HAP-1 (cell line): ENCODE data around the gene SH2B3.
A peak's percentile ranks its signal among the peaks of the same experiment; 100 is the strongest.

Experiments
- DNase-seq, 2 experiments: peaks; one replicate each; pipeline ENCODE4 v3.0.0-alpha.2; 2016 to 2020; ENCODE audit warnings: low spot score in 2 of 2
- H3K27me3 ChIP-seq: fragments of 250-450 bp; sonication (Bioruptor Pico); 2 replicates; pipeline ENCODE4 v1.5.1; 2020; ENCODE audit warnings: low read depth, mild to moderate bottlenecking, moderate library complexity
- H3K36me3 ChIP-seq: fragments of 250-450 bp; sonication (Bioruptor Pico); replicated peaks from 2 replicates; pipeline ENCODE4 v1.5.1; 2020; ENCODE audit warnings: mild to moderate bottlenecking
- H3K4me1 ChIP-seq: fragments of 250-450 bp; sonication (Bioruptor Pico); 2 replicates; pipeline ENCODE4 v1.5.1; 2020; ENCODE audit warnings: mild to moderate bottlenecking
- H3K4me3 ChIP-seq: fragments of 250-450 bp; sonication (Bioruptor Pico); 2 replicates; pipeline ENCODE4 v1.5.1; 2020; ENCODE audit warnings: mild to moderate bottlenecking, moderate library complexity
- H3K9me3 ChIP-seq: fragments of 250-450 bp; sonication (Bioruptor Pico); 2 replicates; pipeline ENCODE4 v1.5.1; 2020; ENCODE audit warnings: mild to moderate bottlenecking, moderate library complexity
- in situ Hi-C: fragments of 300-500 bp; cut with MboI; formaldehyde crosslinking; loops from 3 replicates; pipeline ENCODE4 v1.14.3; 2020; ENCODE audit warnings: low sequenced_read_pairs, inconsistent platforms, mixed read lengths

SH2B3 gene

DNA sequence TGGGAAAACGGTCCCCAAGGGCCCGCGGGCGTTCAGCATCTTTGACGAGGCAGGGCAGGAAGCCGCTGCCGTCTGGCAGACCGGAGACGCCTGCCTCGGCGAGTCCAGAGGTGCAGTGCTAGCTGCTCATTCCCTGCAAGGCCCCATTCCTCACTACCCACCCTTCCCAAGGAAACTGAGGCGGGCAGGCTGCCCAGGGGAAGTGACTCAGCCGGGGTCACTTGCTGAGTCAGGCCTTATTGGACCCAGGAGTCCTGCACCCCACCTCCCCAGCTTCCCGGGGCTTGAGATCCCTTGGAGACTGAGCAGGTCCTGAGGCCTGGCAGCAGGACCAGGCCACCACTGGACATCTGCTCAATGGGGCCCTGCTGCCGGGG lies 3.7 kb downstream of the SH2B3 start:
- H3K4me1 ChIP-seq: peaks cover 11% of the 10 kb centered on the region; the same call in 1 of the 2 replicates
- no peaks in the 10 kb centered on the region for H3K27me3 ChIP-seq
- H3K9me3 ChIP-seq: no peaks in the 10 kb centered on the region
- no peak overlapping the region for H3K4me3 ChIP-seq
- in situ Hi-C loops: no loop called here
- H3K36me3 ChIP-seq: no peaks in the 10 kb centered on the region
- DNase-seq: no peak

DNA sequence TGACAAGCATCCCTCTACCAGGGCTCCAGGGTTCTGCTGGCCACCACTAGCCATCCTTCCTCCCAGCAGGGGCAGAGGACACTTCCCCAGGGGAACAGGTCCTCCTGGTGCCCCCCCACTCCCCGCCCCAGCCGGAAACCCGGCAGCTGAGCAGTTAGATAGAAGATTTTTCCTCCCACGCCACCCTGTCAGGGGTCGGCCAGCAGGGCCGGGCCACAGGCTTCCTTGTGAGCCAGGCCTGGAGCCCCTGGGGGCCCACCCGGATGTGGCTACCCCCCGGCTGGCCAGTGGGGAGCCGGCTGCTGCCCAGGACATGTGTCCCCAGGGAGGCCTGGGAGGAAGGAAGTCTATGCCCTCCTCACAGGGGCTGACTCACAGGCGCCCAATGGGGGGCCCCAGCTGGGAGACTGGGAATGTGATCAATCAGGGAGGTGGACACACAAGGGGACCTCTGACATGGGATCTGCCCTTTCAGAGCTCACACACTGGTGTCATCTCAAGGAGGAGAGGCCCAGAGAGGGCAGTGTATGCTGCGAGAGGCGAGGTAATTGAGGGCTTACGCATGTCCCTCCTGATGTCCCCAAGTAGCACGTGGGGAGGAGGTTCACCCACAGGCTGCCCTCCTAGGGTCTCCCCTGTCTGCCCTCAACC lies 4.2 kb downstream of the SH2B3 start:
- H3K4me3 ChIP-seq: no peak overlapping the region
- H3K27me3 ChIP-seq: no peaks in the 10 kb centered on the region
- peaks cover 8% of the 10 kb centered on the region; the same call in 1 of the 2 replicates for H3K4me1 ChIP-seq
- no peaks in the 10 kb centered on the region for H3K9me3 ChIP-seq
- DNase-seq: no peak
- no peaks in the 10 kb centered on the region for H3K36me3 ChIP-seq
- in situ Hi-C loops: no loop called here

DNA sequence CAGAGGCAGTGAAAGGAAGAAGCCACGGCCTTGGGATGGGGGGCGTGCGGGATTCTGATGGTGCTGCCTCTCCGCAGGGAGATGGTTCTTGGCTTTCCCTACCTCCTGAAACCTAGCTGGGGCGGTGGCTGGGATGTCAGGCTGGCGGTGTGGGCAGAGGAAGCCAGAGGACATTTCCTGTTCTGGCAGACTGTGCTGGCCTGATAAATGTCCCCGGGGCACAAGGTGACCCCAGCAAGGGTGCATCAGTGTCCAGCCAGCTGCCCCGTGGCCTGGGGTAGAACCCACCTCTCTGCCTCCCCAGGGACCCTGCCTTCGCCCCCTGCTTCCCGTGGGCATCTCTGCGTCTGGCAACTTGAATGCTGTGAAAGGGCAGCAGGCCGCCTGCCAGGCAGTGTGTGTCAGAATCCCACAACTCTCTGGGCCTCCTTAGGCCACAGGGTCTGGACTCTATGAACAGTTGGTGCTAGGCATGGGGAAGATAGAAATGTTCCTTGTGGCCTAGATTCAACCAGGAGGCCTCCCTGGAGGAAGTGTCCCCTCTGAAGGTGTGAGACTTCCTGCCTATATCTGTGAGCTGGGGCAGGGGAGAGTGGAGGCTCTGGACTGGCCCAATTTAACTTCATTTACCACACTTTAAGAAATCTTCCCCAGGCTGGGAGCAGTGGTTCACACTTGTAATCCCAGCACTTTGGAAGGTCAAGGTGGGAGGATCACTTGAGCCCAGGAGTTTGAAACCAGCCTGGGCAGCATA lies 4.9 kb downstream of the SH2B3 start:
- in situ Hi-C loops: no loop called here
- Histone ChIP-seq H3K27me3 (no peaks in the 10 kb centered on the region), H3K4me1 (peaks cover 4% of the 10 kb centered on the region; the same call in 1 of the 2 replicates), H3K36me3 (no peaks in the 10 kb centered on the region), H3K4me3 (no peak overlapping the region), H3K9me3 (no peaks in the 10 kb centered on the region)
- no peak for DNase-seq

DNA sequence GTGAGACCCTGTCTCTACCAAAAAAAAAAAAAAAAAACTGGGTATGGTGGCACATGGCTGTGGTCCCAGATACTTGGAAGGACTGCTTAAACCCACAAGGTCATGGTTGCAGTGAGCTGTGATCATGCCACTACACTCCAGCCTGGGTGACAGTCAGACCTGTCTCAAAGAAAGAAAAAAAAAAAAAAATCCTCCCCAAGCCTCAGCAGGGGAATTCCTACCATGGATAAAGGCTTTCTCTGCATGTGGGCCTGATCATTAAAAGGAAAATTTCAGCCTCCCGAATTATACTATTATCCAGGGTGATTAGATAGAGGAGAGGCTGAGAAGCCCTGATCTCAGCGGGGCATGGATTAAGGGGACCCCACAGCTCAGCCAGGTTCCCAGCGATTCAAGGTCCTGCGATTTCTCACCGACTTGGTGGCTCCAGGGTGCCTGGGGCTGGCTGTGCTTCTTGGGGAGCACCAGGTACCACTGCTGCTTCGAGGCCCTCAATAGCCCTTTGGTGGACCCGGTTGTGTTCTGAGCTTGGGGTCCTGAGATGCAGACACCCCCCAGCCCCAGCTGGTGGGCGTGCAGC lies 5.6 kb downstream of the SH2B3 start:
- Histone ChIP-seq H3K4me1 (peaks cover 4% of the 10 kb centered on the region; the same call in 1 of the 2 replicates), H3K27me3 (no peaks in the 10 kb centered on the region), H3K4me3 (no peak overlapping the region), H3K36me3 (no peaks in the 10 kb centered on the region), H3K9me3 (no peaks in the 10 kb centered on the region)
- no peak for DNase-seq
- in situ Hi-C loops: no loop called here

DNA sequence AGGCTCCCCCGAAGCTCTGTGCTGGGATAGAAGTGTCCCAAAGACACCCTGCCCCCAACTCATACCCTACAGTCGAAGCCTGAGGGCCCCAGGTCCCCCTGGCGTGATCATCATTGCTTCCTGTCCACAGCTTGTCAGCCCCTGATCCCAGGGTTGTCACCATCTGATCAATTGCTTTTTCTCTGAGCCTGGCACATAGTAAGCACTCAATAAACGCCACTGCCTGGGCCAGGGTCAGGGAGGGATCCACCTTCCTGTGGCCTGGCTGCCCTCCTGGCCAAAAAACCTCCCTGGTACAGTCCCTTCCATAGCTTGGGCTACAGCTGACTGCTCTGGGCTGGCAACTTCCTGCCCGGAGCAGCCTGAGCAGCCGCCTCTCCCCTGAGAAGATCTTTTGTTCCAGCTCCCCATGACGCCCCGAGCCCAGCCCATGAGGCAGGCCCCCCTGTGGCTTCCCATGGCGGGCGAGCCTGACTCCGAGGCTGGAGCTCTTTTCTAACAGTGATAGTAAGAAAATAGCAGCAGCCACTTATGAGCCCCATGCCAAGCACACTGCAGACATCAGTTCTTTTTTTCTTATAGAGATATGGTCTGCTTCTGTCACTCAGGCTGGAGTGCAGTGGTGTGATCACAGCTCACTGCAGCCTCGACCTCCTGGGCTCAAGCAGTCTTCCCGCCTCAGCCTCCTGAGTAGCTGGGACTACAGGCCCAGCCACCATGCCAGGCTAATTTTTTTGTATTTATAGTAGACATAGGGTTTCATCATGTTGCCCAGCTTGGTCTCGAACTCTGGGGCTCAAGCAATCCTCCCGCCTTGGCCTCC lies 6.5 kb downstream of the SH2B3 start:
- H3K36me3 ChIP-seq: no peaks in the 10 kb centered on the region
- H3K4me3 ChIP-seq: no peak overlapping the region
- H3K9me3 ChIP-seq: no peaks in the 10 kb centered on the region
- in situ Hi-C loops: no loop called here
- peaks cover 4% of the 10 kb centered on the region; the same call in 1 of the 2 replicates for H3K4me1 ChIP-seq
- no peak for DNase-seq
- no peaks in the 10 kb centered on the region for H3K27me3 ChIP-seq

DNA sequence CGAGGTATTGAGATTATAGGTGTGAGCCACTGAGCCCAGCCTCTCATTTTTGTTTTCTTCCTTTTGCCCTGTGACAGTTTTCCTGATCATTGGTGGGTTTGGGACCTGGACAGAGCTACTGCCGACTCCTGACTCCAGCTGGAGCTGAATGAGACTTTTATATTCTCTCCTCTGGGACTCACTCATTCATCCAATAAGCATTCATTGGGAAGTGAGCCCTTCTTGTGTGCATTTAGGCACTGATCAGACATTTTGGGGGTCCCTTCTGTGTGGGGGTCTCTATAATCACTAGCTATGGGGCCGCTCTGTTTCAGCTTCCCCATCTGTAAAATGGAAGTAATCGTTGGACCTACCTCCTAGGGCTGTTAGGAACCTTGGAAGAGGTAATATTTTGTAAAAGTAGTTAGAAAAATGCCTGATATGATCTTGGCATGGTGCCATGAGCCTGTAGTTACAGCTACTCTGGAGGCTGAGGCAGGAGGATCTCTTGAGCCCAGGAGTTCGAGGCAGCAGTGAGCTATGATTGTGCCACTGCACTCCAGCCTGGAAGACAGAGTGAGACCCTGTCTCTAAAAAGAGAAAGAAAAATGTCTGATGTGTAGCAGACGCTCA lies 7.2 kb downstream of the SH2B3 start:
- in situ Hi-C loops: no loop called here
- Histone ChIP-seq H3K36me3 (no peaks in the 10 kb centered on the region), H3K4me1 (no peaks in the 10 kb centered on the region), H3K4me3 (no peak overlapping the region), H3K27me3 (no peaks in the 10 kb centered on the region), H3K9me3 (no peaks in the 10 kb centered on the region)
- no peak for DNase-seq

DNA sequence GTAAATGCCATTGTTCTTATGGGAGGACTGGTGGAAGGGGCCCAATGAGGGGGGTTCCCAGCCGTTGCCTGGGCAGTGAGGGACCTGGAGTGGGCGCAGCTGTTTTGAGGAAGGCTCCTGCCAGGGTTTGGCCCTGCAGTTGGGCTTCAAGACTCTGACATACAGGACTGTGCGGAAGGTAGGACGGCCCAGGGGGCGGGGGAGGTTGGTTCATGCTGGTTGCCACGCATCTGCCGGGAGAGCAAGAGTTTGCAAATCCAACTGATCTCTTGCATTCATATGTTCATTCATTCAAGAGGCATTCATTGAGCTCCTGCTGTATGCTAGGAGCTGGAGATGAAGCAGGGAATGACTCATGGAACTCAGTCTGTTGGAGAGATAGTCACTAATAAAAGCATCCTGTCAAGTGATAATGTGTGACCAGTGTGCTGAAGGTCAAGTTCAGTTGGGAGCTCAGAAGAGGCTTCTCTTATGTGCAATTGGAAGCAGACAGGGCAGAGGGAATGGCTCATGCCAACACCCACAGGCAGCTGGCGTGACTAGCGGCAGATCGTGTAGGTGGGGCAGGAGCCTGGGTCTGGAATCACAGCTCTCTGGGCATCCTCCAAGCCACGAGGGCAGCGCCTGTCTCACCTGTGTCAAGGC lies 7.8 kb downstream of the SH2B3 start:
- H3K36me3 ChIP-seq: no peaks in the 10 kb centered on the region
- DNase-seq: peak in 1 of 2 experiments; percentile 24
- H3K4me3 ChIP-seq: no peak overlapping the region
- in situ Hi-C loops: no loop called here
- H3K9me3 ChIP-seq: no peaks in the 10 kb centered on the region
- no peaks in the 10 kb centered on the region for H3K27me3 ChIP-seq
- H3K4me1 ChIP-seq: no peaks in the 10 kb centered on the region

DNA sequence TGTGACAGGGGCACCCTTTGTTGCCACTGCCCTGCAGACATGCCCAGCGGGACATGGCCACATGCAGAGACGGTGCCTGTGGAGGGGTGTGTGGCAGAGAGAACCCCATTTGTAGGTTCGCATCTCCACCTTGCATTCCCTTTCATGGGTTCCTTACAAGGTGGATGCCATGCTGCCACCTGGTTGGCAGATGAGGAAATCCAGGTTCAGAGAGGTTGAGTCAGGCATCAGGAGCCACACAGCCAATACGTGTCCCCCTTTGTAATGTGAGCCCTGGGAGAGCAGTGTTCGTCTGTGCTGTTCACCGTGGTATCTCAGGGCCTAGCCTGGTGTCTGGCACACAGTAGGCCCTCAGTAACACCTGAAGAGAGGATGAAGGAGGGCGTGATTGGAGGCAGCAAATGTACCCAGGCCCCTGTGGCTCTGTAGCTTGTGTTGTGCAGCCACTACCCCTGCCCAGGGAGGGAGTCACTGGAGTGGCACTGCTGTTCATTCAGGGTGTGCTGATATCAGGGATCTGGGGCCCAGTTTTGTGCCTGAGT lies 9.1 kb downstream of the SH2B3 start:
- no peaks in the 10 kb centered on the region for H3K9me3 ChIP-seq
- in situ Hi-C loops: no loop called here
- H3K4me1 ChIP-seq: no peaks in the 10 kb centered on the region
- H3K4me3 ChIP-seq: no peak overlapping the region
- DNase-seq: no peak
- no peaks in the 10 kb centered on the region for H3K27me3 ChIP-seq
- no peaks in the 10 kb centered on the region for H3K36me3 ChIP-seq

DNA sequence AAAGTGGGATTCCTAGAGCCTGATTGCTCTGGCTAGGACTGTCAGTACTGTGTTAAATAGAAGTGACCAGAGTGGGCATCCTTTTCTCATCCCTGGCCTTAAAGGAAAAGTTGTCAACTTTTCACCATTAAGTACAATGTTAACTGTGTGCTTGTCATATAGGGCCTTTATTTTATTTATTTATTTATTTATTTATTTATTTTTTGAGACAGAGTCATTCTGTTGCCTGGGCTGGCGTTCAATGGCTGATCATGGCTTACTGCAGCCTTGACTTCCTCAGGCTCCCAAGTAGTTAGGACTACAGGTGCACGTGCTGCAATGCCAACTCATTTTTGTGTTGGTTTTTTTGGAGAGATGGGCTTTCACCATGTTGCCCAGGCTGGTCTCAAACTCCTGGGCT lies 11.6 kb downstream of the SH2B3 start:
- H3K4me1 ChIP-seq: peaks cover 4% of the 10 kb centered on the region; the same call in 1 of the 2 replicates
- H3K9me3 ChIP-seq: no peaks in the 10 kb centered on the region
- H3K36me3 ChIP-seq: peaks cover 7% of the 10 kb centered on the region; the same call in 1 of the 2 replicates
- no peak overlapping the region for H3K4me3 ChIP-seq
- no peak for DNase-seq
- H3K27me3 ChIP-seq: no peaks in the 10 kb centered on the region
- in situ Hi-C loops: no loop called here

DNA sequence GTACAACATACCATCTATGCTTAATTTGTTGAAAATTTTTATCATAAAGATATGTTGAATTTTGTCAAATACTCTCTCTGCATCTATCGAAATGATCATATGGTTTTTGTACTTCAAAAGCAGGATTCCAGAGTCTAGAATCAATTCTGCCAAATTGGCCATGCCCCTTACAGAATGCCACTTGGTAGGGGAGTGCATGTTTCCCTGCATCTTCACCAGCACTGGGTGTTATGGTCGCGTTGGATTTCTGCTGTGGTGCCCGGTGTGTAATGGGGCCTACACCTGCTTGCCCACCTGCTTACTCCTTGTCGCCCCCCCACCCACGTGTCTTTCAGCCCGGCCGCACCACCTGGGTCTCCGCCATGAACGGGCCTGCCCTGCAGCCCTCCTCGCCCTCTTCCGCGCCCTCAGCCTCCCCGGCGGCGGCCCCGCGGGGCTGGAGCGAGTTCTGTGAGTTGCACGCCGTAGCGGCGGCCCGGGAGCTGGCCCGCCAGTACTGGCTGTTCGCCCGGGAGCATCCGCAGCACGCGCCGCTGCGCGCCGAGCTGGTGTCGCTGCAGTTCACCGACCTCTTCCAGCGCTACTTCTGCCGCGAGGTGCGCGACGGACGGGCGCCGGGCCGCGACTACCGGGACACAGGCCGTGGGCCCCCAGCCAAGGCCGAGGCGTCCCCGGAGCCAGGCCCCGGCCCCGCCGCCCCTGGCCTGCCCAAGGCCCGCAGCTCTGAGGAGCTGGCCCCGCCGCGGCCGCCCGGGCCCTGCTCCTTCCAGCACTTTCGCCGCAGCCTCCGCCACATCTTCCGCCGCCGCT lies 12.3 kb downstream of the SH2B3 start:
- Histone ChIP-seq H3K4me1 (peaks cover 4% of the 10 kb centered on the region; the same call in 1 of the 2 replicates), H3K4me3 (no peak overlapping the region), H3K9me3 (no peaks in the 10 kb centered on the region), H3K27me3 (no peaks in the 10 kb centered on the region), H3K36me3 (peaks cover 7% of the 10 kb centered on the region; the same call in 1 of the 2 replicates)
- DNase-seq: no peak
- in situ Hi-C loops: no loop called here

DNA sequence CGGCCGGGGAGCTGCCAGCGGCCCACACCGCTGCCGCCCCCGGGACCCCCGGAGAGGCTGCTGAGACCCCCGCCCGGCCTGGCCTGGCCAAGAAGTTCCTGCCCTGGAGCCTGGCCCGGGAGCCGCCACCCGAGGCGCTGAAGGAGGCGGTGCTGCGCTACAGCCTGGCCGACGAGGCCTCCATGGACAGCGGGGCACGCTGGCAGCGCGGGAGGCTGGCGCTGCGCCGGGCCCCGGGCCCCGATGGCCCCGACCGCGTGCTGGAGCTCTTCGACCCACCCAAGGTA lies 12.8 kb downstream of the SH2B3 start:
- in situ Hi-C loops: no loop called here
- no peak for DNase-seq
- Histone ChIP-seq H3K4me3 (no peak overlapping the region), H3K27me3 (no peaks in the 10 kb centered on the region), H3K36me3 (peaks cover 7% of the 10 kb centered on the region; the same call in 1 of the 2 replicates), H3K4me1 (peaks cover 4% of the 10 kb centered on the region; the same call in 1 of the 2 replicates), H3K9me3 (no peaks in the 10 kb centered on the region)

DNA sequence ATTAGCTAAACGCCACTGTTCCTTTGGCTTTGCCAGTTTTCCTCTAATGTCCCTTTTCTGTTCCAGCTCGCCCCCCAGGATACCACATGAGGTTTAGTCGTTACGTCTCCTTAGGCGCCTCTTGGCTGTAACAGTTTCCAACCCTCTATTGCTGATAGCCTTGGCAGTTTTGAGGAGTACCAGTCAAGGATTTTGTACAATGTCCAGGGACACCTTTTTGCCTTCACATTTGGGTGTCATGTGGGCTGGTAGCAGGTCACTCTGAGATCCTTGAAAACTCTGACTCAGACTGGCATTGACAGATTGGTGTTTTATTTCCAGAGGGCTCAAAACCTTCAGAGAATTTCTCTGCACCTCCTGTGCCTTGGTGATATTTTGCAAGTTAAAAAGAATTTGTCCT lies 14.1 kb downstream of the SH2B3 start:
- Histone ChIP-seq H3K36me3 (peaks cover 7% of the 10 kb centered on the region; the same call in 1 of the 2 replicates), H3K4me3 (no peak overlapping the region), H3K9me3 (no peaks in the 10 kb centered on the region), H3K4me1 (peaks cover 4% of the 10 kb centered on the region; the same call in 1 of the 2 replicates), H3K27me3 (no peaks in the 10 kb centered on the region)
- in situ Hi-C loops: no loop called here
- DNase-seq: no peak
